Smooth muscle cell (in vitro differentiated cells): ENCODE results near the gene RASGRF1. TPM values are rescaled to one million over a fixed set of nuclear protein-coding genes. Genes with fewer than 3 reads are reported as not detected.

Experiments used
- DNase-seq: peaks from one replicate; lab custom pipeline; 2025; ENCODE audit not compliant: unreplicated experiment; lab: John Stamatoyannopoulos, UW
- H2AFZ ChIP-seq: fragments of 200-600 bp; sonication (generic); 2 replicates; pipeline ENCODE4 v1.6.0; 2016; ENCODE audit warnings: antibody characterized with exemption, low read depth, mild to moderate bottlenecking
- H3F3A ChIP-seq: fragments of 200-600 bp; sonication (generic); 2 replicates; pipeline ENCODE4 v1.6.0; 2017; ENCODE audit warnings: antibody characterized with exemption, low read depth
- H3K27ac ChIP-seq: fragments of 200-600 bp; sonication (generic); 2 replicates; pipeline ENCODE4 v1.5.1; 2016; ENCODE audit warnings: low read depth, mild to moderate bottlenecking
- H3K27me3 ChIP-seq: fragments of 200-600 bp; sonication (generic); 2 replicates; pipeline ENCODE4 v1.6.1; 2016; ENCODE audit warnings: low read depth, mild to moderate bottlenecking
- H3K36me3 ChIP-seq: fragments of 200-600 bp; sonication (generic); 2 replicates; pipeline ENCODE4 v1.5.1; 2016; ENCODE audit warnings: low read depth
- H3K4me1 ChIP-seq: fragments of 200-600 bp; sonication (generic); 2 replicates; pipeline ENCODE4 v1.5.1; 2016; ENCODE audit warnings: low read depth
- H3K4me2 ChIP-seq: fragments of 200-600 bp; sonication (generic); 2 replicates; pipeline ENCODE4 v1.6.0; 2016; ENCODE audit warnings: mild to moderate bottlenecking
- H3K4me3 ChIP-seq: fragments of 200-600 bp; sonication (generic); 2 replicates; pipeline ENCODE4 v1.5.1; 2016; ENCODE audit warnings: mild to moderate bottlenecking
- H3K79me2 ChIP-seq: fragments of 200-600 bp; sonication (generic); 2 replicates; pipeline ENCODE4 v1.6.0; 2016; ENCODE audit warnings: low read depth, mild to moderate bottlenecking
- H3K9ac ChIP-seq: fragments of 200-600 bp; sonication (generic); 2 replicates; pipeline ENCODE4 v1.6.0; 2016; ENCODE audit warnings: low read depth
- H3K9me3 ChIP-seq: fragments of 200-600 bp; sonication (generic); replicated peaks from 2 replicates; pipeline ENCODE4 v1.5.1; 2016; ENCODE audit warnings: low read depth
- H4K20me1 ChIP-seq: fragments of 200-600 bp; sonication (generic); 2 replicates; pipeline ENCODE4 v1.6.0; 2016; ENCODE audit warnings: low read depth
- WGBS: methylation state at CpG from one replicate; pipeline ENCODE4 v1.1.7; 2016; ENCODE audit warnings: low lambda C conversion rate; 5-methylcytosine and 5-hydroxymethylcytosine counted together
- polyA plus RNA-seq: library from polyadenylated mRNA; unstranded; fragments of >200 nt; fragmentation: Nextera tagmentation; extraction: Ambion mirVana; gene quantifications from 2 replicates; pipeline ENCODE4 v1.2.1, GENCODE V29; 2016
- total RNA-seq: library from RNA; depleted of rRNA; stranded (reverse); fragments of >200 nt; gene quantifications from 2 replicates; pipeline ENCODE4 v1.2.3, GENCODE V29; 2014
- TF ChIP-seq, protein P1 (sequence below): fragments of 200-600 bp; sonication (generic); IDR thresholded peaks from 2 replicates; pipeline ENCODE4 v1.5.1; 2017; ENCODE audit warnings: borderline replicate concordance, mild to moderate bottlenecking, antibody characterized with exemption; ENCODE audit not compliant: insufficient read depth, poor library complexity, severe bottlenecking

The RASGRF1 gene
- total and polyA plus RNA-seq, 2 experiments from 2014 or later = 0.17 to 0.22 TPM

DNA sequence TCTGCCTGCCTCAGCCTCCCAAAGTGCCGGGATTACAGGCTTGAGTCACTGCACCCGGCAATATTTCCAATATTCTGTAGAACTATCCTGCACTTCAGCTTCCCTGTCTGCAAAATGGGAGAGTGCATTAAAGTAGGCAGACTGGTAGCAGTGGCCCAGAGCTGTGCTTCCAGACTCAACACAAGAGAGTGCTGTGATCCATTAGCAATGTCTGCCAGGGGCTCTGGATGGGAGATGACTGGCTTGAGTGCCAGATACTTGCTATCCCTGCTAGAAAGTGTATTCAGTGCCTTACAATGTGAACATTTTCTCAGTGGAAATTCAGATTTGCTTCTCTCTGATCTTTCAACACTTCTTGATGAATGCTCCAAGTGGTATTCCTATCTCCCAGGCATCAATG is 80.3 kb downstream of the RASGRF1 start:
- no peaks in the 10 kb centered on the region for H3K4me1 ChIP-seq
- H3K4me3 ChIP-seq = no peak overlapping the region
- H3K27ac ChIP-seq = no peak overlapping the region
- no peaks in the 10 kb centered on the region for H3F3A ChIP-seq
- H2AFZ ChIP-seq = no peak overlapping the region
- no peaks in the 10 kb centered on the region for H3K27me3 ChIP-seq
- H3K9me3 ChIP-seq = no peaks in the 10 kb centered on the region
- no peaks in the 10 kb centered on the region for H3K36me3 ChIP-seq
- H3K4me2 ChIP-seq = no peak overlapping the region
- H3K9ac ChIP-seq = no peak overlapping the region
- H4K20me1 ChIP-seq = no peaks in the 10 kb centered on the region
- TF ChIP-seq, protein P1, sequence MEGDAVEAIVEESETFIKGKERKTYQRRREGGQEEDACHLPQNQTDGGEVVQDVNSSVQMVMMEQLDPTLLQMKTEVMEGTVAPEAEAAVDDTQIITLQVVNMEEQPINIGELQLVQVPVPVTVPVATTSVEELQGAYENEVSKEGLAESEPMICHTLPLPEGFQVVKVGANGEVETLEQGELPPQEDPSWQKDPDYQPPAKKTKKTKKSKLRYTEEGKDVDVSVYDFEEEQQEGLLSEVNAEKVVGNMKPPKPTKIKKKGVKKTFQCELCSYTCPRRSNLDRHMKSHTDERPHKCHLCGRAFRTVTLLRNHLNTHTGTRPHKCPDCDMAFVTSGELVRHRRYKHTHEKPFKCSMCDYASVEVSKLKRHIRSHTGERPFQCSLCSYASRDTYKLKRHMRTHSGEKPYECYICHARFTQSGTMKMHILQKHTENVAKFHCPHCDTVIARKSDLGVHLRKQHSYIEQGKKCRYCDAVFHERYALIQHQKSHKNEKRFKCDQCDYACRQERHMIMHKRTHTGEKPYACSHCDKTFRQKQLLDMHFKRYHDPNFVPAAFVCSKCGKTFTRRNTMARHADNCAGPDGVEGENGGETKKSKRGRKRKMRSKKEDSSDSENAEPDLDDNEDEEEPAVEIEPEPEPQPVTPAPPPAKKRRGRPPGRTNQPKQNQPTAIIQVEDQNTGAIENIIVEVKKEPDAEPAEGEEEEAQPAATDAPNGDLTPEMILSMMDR = no peak
- no peaks in the 10 kb centered on the region for H3K79me2 ChIP-seq
- 90% methylated on average over 2 of the region's 2 CpGs for WGBS
- no peak for DNase-seq

- TF ChIP-seq, protein P1 = no peak
- H3K27me3 ChIP-seq = no peaks in the 10 kb centered on the region
- H3K4me2 ChIP-seq = no peak overlapping the region
- H2AFZ ChIP-seq = no peak overlapping the region
- no peak overlapping the region for H3K4me3 ChIP-seq
- H3K4me1 ChIP-seq = no peaks in the 10 kb centered on the region
- H3F3A ChIP-seq = no peaks in the 10 kb centered on the region
- no peak for DNase-seq
- no peak overlapping the region for H3K27ac ChIP-seq
- H3K79me2 ChIP-seq = no peaks in the 10 kb centered on the region
- no peaks in the 10 kb centered on the region for H4K20me1 ChIP-seq
- no peak overlapping the region for H3K9ac ChIP-seq
- no peaks in the 10 kb centered on the region for H3K9me3 ChIP-seq
- H3K36me3 ChIP-seq = no peaks in the 10 kb centered on the region
- WGBS = 87% methylated on average over 4 of the region's 4 CpGs
Observed at GRCh38 chr15:79009379-79009778, 81.2 kb downstream of the RASGRF1 start.

- H3K4me2 ChIP-seq = no peak overlapping the region
- DNase-seq = no peak
- no peak overlapping the region for H3K4me3 ChIP-seq
- no peaks in the 10 kb centered on the region for H3K4me1 ChIP-seq
- no peaks in the 10 kb centered on the region for H3K9me3 ChIP-seq
- H4K20me1 ChIP-seq = no peaks in the 10 kb centered on the region
- H3K79me2 ChIP-seq = no peaks in the 10 kb centered on the region
- TF ChIP-seq, protein P1 = no peak
- no peak overlapping the region for H3K27ac ChIP-seq
- H3F3A ChIP-seq = no peaks in the 10 kb centered on the region
- no peak overlapping the region for H2AFZ ChIP-seq
- H3K27me3 ChIP-seq = no peaks in the 10 kb centered on the region
- no peak overlapping the region for H3K9ac ChIP-seq
- 84% methylated on average over 10 of the region's 10 CpGs for WGBS
- no peaks in the 10 kb centered on the region for H3K36me3 ChIP-seq
Observed at GRCh38 chr15:79008659-79009058, 81.9 kb downstream of the RASGRF1 start.

DNA sequence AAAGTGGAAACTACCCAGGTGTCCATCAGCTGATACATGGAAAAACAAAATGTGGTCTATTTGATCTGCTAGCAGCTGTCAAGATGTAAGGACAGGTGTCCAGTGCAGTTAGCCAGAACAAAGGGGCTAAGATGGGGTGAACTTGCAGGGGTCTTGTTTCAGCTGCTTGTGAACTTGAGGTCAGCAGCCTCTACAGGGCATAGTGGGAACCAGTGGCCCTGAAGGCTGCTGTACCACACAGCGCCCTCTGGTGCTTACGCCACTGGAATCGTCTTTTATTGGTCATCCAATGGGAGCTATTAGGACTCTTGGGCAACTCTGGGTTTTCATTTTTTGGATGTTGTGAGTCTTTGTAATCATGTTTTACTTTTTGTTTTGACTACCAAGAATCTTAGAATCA is 83.5 kb downstream of the RASGRF1 start:
- Histone ChIP-seq H2AFZ (no peak overlapping the region), H3K4me1 (no peaks in the 10 kb centered on the region), H3K36me3 (no peaks in the 10 kb centered on the region), H3K27me3 (no peaks in the 10 kb centered on the region), H4K20me1 (no peaks in the 10 kb centered on the region), H3K79me2 (no peaks in the 10 kb centered on the region), H3K9ac (no peak overlapping the region), H3K9me3 (no peaks in the 10 kb centered on the region), H3K4me3 (no peak overlapping the region), H3F3A (no peaks in the 10 kb centered on the region), H3K4me2 (no peak overlapping the region), H3K27ac (no peak overlapping the region)
- peak; percentile 4 for DNase-seq
- WGBS = 19% methylated on average over 3 of the region's 3 CpGs
- TF ChIP-seq, protein P1 = peak; percentile 61
